NB4 (cell line): ENCODE measurements around the gene PDE7B.

ENCODE experiments used
- MYC ChIP-seq: IDR thresholded peaks from 2 replicates; pipeline ENCODE4 v1.6.1; 2011; ENCODE audit warnings: low read depth, low read length
- POLR2A ChIP-seq: IDR thresholded peaks from 2 replicates; pipeline ENCODE4 v1.6.1; 2011; ENCODE audit warnings: mild to moderate bottlenecking; ENCODE audit not compliant: insufficient read length; ENCODE audit errors: extremely low read depth
- TF ChIP-seq, protein P1 (sequence below): IDR thresholded peaks from one replicate; pipeline ENCODE4 v1.5.1; 2012; ENCODE audit warnings: low read depth, low read length
- TF ChIP-seq, protein P2 (sequence below): IDR thresholded peaks from 2 replicates; pipeline ENCODE4 v1.6.1; 2011; ENCODE audit warnings: low read depth, low read length

DNA sequence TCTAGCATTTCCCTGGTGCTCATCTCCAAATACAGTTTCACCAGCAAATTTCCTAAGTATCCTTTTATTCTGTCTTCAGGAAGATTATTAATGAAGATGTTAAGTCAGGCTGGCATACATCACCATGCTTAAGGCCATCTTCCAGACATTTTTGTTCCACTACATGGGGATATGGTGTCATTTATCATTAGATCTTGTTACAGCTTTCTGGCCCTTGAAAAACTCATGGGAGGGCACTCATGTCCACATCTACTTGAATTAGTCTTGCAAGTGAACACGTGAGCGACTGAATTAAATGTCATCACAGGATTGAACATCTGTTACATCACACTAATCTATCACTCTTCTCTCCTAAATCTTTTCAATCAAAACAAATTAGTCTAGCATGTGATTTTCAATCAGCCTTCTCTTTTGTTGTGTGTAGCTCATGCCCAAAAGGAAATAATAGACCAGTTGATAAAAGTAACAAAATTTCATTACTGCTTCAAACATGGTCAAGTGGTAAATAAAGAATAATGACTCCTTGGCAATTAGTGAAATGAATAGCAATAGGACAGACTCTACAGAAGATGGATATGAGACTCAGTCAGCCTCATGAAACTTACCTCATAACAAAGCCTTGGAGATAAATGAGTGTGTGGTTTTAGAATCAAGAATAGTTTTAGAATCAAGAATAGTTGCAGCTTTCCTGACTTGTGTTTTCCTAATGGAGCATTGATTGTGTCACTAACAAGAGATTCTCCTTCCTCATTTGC is 318.1 kb downstream of the PDE7B start:
- TF ChIP-seq POLR2A: no peak
- TF ChIP-seq, protein P1, sequence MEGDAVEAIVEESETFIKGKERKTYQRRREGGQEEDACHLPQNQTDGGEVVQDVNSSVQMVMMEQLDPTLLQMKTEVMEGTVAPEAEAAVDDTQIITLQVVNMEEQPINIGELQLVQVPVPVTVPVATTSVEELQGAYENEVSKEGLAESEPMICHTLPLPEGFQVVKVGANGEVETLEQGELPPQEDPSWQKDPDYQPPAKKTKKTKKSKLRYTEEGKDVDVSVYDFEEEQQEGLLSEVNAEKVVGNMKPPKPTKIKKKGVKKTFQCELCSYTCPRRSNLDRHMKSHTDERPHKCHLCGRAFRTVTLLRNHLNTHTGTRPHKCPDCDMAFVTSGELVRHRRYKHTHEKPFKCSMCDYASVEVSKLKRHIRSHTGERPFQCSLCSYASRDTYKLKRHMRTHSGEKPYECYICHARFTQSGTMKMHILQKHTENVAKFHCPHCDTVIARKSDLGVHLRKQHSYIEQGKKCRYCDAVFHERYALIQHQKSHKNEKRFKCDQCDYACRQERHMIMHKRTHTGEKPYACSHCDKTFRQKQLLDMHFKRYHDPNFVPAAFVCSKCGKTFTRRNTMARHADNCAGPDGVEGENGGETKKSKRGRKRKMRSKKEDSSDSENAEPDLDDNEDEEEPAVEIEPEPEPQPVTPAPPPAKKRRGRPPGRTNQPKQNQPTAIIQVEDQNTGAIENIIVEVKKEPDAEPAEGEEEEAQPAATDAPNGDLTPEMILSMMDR: no peak
- TF ChIP-seq, protein P2, sequence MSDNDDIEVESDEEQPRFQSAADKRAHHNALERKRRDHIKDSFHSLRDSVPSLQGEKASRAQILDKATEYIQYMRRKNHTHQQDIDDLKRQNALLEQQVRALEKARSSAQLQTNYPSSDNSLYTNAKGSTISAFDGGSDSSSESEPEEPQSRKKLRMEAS: no peak
- no peak for TF ChIP-seq MYC
